Islet of Langerhans (tissue), 1 donor: ENCODE measurements around the gene UCHL5.
"Not testable (repeated sequence)": the region's sequence is repeated elsewhere in the genome, so short reads cannot be mapped to it uniquely, and the experiment has no call there.

Experiments used
- FAIRE-seq: peaks from one replicate; lab custom pipeline; 2011; peaks lifted over from hg19 to GRCh38; lab: Jason Lieb, UNC

The UCHL5 gene

GRCh38 chr1:193062698-193063463 lies 3.7 kb upstream of the UCHL5 start:
- no peak for FAIRE-seq

GRCh38 chr1:193060938-193061337 lies 1.8 kb upstream of the UCHL5 start:
- FAIRE-seq: no peak

- FAIRE-seq: no peak
These were observed 1.2 kb upstream of the UCHL5 start for GRCh38 chr1:193060406-193060805.

- no peak for FAIRE-seq
These were observed 899 bp upstream of the UCHL5 start for GRCh38 chr1:193060115-193060403.

GRCh38 chr1:193058529-193059281 lies 455 bp downstream of the UCHL5 start:
- FAIRE-seq: no peak

- FAIRE-seq: no peak
These were observed 4.9 kb downstream of the UCHL5 start for GRCh38 chr1:193054169-193054675.

GRCh38 chr1:193048913-193049312 lies 10.2 kb downstream of the UCHL5 start:
- FAIRE-seq: not testable (repeated sequence)

GRCh38 chr1:193042766-193043691 lies 16.1 kb downstream of the UCHL5 start:
- no peak for FAIRE-seq

- FAIRE-seq: no peak
These were observed 19.1 kb downstream of the UCHL5 start for GRCh38 chr1:193040011-193040410.

- peak; percentile 38 for FAIRE-seq
These were observed 22.7 kb downstream of the UCHL5 start for GRCh38 chr1:193036337-193037047.

- FAIRE-seq: no peak
These were observed 25.6 kb downstream of the UCHL5 start for GRCh38 chr1:193033610-193034009.

- FAIRE-seq: not testable (repeated sequence)
These were observed 26.3 kb downstream of the UCHL5 start for GRCh38 chr1:193032643-193033427.

GRCh38 chr1:193031431-193031830 lies 27.7 kb downstream of the UCHL5 start:
- peak; percentile 89 for FAIRE-seq

- FAIRE-seq: no peak
These were observed 28.9 kb downstream of the UCHL5 start for GRCh38 chr1:193030280-193030679.

- no peak for FAIRE-seq
These were observed 33.9 kb downstream of the UCHL5 start for GRCh38 chr1:193025218-193025617.

- FAIRE-seq: peak; percentile 99
These were observed 39.6 kb downstream of the UCHL5 start for GRCh38 chr1:193019442-193020026.

- no peak for FAIRE-seq
These were observed 42.4 kb downstream of the UCHL5 start for GRCh38 chr1:193016788-193017187.

GRCh38 chr1:193014400-193014799 lies 44.8 kb downstream of the UCHL5 start:
- no peak for FAIRE-seq

GRCh38 chr1:193013707-193014106 lies 45.5 kb downstream of the UCHL5 start:
- FAIRE-seq: no peak

GRCh38 chr1:193013005-193013404 lies 46.2 kb downstream of the UCHL5 start:
- no peak for FAIRE-seq

- no peak for FAIRE-seq
These were observed 47.8 kb downstream of the UCHL5 start for GRCh38 chr1:193011406-193011805.
